K562 (cell line): ENCODE results near the gene RTL1.

Experiments used
- ELF1 ChIP-seq: fragments of 200-800 bp; sonication (Bioruptor generic); IDR thresholded peaks from 2 replicates; pipeline ENCODE4 v1.6.1; 2016; ENCODE audit warnings: missing genetic modification characterization, missing compliant biosample characterization
- PHF21A ChIP-seq: fragments of 450-650 bp; IDR thresholded peaks from 2 replicates; pipeline ENCODE4 v1.6.1; 2017; ENCODE audit warnings: low read depth, borderline replicate concordance
- RBBP5 ChIP-seq: fragments of 200-600 bp; sonication (generic); IDR thresholded peaks from 2 replicates; pipeline ENCODE4 v1.6.1; 2012; ENCODE audit warnings: borderline replicate concordance, mild to moderate bottlenecking, low read length, control low read depth, inconsistent platforms; ENCODE audit not compliant: insufficient read depth, poor library complexity, severe bottlenecking
- RFX5 ChIP-seq: IDR thresholded peaks from 2 replicates; pipeline ENCODE4 v1.6.1; 2011; ENCODE audit warnings: low read depth, mild to moderate bottlenecking, improper control_type of control experiment, low read length
- ZNF175 ChIP-seq: fragments of 200-800 bp; sonication (Bioruptor generic); IDR thresholded peaks from 2 replicates; pipeline ENCODE4 v1.6.1; 2016; ENCODE audit warnings: low read depth, mild to moderate bottlenecking, missing genetic modification characterization, missing compliant biosample characterization
- TF ChIP-seq, protein P1 (sequence below): sonication (generic); formaldehyde crosslinking; IDR thresholded peaks from 2 replicates; pipeline ENCODE4 v1.8.0; 2022; ENCODE audit warnings: mild to moderate bottlenecking, missing genetic modification reagents, borderline replicate concordance
- TF ChIP-seq, protein P2 (sequence below), 3 experiments: IDR thresholded peaks in 2 of 3; conservative IDR thresholded peaks in 1 of 3; 2 replicates each; pipeline ENCODE4 v1.5.1; 2011 to 2012; ENCODE audit warnings: low read length in 3 of 3, mild to moderate bottlenecking in 3 of 3, control low read depth in 2 of 3, improper control_type of control experiment in 1 of 3, inconsistent platforms in 1 of 3, low read depth in 1 of 3, mixed read lengths in 1 of 3, moderate library complexity in 1 of 3; ENCODE audit not compliant: insufficient read depth in 2 of 3

DNA sequence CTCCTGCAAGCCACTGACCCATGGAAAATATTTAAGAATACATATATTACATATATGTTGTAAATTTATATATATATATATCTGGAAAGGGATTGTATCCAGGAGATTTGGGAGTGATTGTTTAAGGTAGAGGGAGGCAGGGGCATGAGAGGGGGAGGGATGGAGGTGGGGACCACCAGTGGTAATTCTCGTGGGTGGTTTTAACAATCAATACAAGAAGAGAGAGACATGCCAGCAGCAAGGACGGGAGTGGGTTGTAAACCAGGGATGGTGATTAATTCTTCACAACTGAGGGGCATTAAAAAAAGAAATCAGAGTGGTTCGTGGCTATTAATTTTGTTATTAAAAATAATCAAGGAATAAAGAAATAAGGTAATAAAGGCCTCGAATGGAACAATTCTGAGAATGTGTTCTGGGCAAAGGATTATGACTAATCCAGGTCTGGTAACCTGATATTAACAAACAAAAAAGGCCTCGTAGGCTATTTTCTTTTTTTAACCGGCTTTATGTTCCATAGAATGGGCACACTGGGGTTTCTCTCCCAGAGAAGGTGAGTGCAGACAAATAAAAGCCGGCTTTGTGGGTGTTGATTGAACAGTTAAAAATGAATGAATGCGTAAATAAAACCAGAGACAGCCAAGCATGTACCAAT is 8.3 kb upstream of the RTL1 start:
- no peak for TF ChIP-seq ZNF175 (CRISPR knock-in tag)
- no peak for TF ChIP-seq ELF1 (tag)
- no peak for TF ChIP-seq RBBP5
- TF ChIP-seq PHF21A: no peak
- TF ChIP-seq, protein P1, sequence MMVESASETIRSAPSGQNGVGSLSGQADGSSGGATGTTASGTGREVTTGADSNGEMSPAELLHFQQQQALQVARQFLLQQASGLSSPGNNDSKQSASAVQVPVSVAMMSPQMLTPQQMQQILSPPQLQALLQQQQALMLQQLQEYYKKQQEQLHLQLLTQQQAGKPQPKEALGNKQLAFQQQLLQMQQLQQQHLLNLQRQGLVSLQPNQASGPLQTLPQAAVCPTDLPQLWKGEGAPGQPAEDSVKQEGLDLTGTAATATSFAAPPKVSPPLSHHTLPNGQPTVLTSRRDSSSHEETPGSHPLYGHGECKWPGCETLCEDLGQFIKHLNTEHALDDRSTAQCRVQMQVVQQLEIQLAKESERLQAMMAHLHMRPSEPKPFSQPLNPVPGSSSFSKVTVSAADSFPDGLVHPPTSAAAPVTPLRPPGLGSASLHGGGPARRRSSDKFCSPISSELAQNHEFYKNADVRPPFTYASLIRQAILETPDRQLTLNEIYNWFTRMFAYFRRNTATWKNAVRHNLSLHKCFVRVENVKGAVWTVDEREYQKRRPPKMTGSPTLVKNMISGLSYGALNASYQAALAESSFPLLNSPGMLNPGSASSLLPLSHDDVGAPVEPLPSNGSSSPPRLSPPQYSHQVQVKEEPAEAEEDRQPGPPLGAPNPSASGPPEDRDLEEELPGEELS (CRISPR knock-in tag): no peak
- no peak for TF ChIP-seq RFX5
- TF ChIP-seq, protein P2, sequence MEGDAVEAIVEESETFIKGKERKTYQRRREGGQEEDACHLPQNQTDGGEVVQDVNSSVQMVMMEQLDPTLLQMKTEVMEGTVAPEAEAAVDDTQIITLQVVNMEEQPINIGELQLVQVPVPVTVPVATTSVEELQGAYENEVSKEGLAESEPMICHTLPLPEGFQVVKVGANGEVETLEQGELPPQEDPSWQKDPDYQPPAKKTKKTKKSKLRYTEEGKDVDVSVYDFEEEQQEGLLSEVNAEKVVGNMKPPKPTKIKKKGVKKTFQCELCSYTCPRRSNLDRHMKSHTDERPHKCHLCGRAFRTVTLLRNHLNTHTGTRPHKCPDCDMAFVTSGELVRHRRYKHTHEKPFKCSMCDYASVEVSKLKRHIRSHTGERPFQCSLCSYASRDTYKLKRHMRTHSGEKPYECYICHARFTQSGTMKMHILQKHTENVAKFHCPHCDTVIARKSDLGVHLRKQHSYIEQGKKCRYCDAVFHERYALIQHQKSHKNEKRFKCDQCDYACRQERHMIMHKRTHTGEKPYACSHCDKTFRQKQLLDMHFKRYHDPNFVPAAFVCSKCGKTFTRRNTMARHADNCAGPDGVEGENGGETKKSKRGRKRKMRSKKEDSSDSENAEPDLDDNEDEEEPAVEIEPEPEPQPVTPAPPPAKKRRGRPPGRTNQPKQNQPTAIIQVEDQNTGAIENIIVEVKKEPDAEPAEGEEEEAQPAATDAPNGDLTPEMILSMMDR (IDR thresholded peaks at IDR 0.05 in 2 of 3, conservative IDR thresholded peaks at IDR 0.05 in 1 of 3; ENCODE audit: insufficient read depth in 2 of 3, low read depth in 1 of 3, low read length in 3 of 3): no peak
